GM06990 (cell line): ENCODE measurements around the gene MARCHF6.

ENCODE experiments used
- DNase-seq: peaks from one replicate; pipeline ENCODE4 v3.0.0-alpha.2; 2011; ENCODE audit not compliant: insufficient read length; ENCODE audit errors: extremely low read depth
- H3K27me3 ChIP-seq: replicated peaks from 2 replicates; pipeline ENCODE4 v1.6.0; 2011; ENCODE audit warnings: low read length; ENCODE audit not compliant: control insufficient read depth, insufficient read depth
- H3K36me3 ChIP-seq: 2 replicates; pipeline ENCODE4 v1.5.1; 2011; ENCODE audit warnings: low read length; ENCODE audit not compliant: control insufficient read depth, insufficient read depth
- H3K4me3 ChIP-seq: replicated peaks from 2 replicates; pipeline ENCODE4 v1.5.1; 2011; ENCODE audit warnings: low read depth, mild to moderate bottlenecking, control low read depth, low read length
- CTCF ChIP-seq: IDR thresholded peaks from 2 replicates; pipeline ENCODE4 v1.5.1; 2011; ENCODE audit warnings: low read length, control low read depth, mild to moderate bottlenecking, inconsistent platforms; ENCODE audit not compliant: insufficient read depth, poor library complexity, severe bottlenecking

The MARCHF6 gene

GRCh38 chr5:10353241-10354047 is at the start of gene MARCHF6:
Gene MARCHF6 (plus strand): TSS chr5:10353695. CDS start chr5:10353899, 204 bp downstream.
- DNase-seq = peak; percentile 98
- Histone ChIP-seq H3K27me3 (no peaks in the 10 kb centered on the region), H3K4me3 (peak within 1 kb of the TSS; percentile 87), H3K36me3 (no peaks in the 10 kb centered on the region)
- TF ChIP-seq CTCF = no peak

GRCh38 chr5:10303699-10304170 is 49.8 kb upstream of the MARCHF6 start:
- DNase-seq = no peak

GRCh38 chr5:10304932-10305331 is 48.6 kb upstream of the MARCHF6 start:
- H3K27me3 ChIP-seq = no peaks in the 10 kb centered on the region
- peak; percentile 16 for TF ChIP-seq CTCF
- H3K4me3 ChIP-seq = no peak overlapping the region
- H3K36me3 ChIP-seq = no peaks in the 10 kb centered on the region; the same call in 1 of the 2 replicates
- no peak for DNase-seq

More at GRCh38 chr5:10303699-10304170, 49.8 kb upstream of the MARCHF6 start:
- no peak for TF ChIP-seq CTCF
- Histone ChIP-seq H3K4me3 (no peak overlapping the region), H3K27me3 (no peaks in the 10 kb centered on the region), H3K36me3 (no peaks in the 10 kb centered on the region; the same call in 1 of the 2 replicates)

GRCh38 chr5:10306114-10306513 is 47.4 kb upstream of the MARCHF6 start:
- DNase-seq = no peak
- no peak for TF ChIP-seq CTCF
- H3K4me3 ChIP-seq = no peak overlapping the region
- H3K27me3 ChIP-seq = no peaks in the 10 kb centered on the region
- no peaks in the 10 kb centered on the region; the same call in 1 of the 2 replicates for H3K36me3 ChIP-seq

GRCh38 chr5:10306806-10307205 is 46.7 kb upstream of the MARCHF6 start:
- no peak for DNase-seq
- Histone ChIP-seq H3K36me3 (no peaks in the 10 kb centered on the region; the same call in 1 of the 2 replicates), H3K27me3 (no peaks in the 10 kb centered on the region), H3K4me3 (peak overlapping the region; percentile 75)
- TF ChIP-seq CTCF = no peak
